PFSK-1 (cell line): Measurements from ENCODE around the gene PMM1.

Experiments
- FOXP2 ChIP-seq: optimal IDR thresholded peaks from 2 replicates; pipeline ENCODE3; 2011; ENCODE audit warnings: borderline replicate concordance, control low read depth, inconsistent platforms; ENCODE audit not compliant: insufficient read depth; ENCODE audit errors: extremely low read length, extremely low read depth
- POLR2AphosphoS5 ChIP-seq: IDR thresholded peaks from 2 replicates; pipeline ENCODE4 v1.6.1; 2012; ENCODE audit warnings: low read depth, mild to moderate bottlenecking, control low read depth, low read length, moderate library complexity
- REST ChIP-seq, 2 experiments: IDR thresholded peaks; 2 replicates each; pipeline versions ENCODE4 v1.6.1 to v1.8.0; 2011 to 2012; ENCODE audit warnings: low read depth in 2 of 2, low read length in 2 of 2, control low read depth in 1 of 2, inconsistent platforms in 1 of 2, mild to moderate bottlenecking in 1 of 2, moderate library complexity in 1 of 2; ENCODE audit not compliant: insufficient read depth in 1 of 2
- SIN3A ChIP-seq: IDR thresholded peaks from 2 replicates; pipeline ENCODE4 v1.6.1; 2012; ENCODE audit warnings: mild to moderate bottlenecking, low read length, moderate library complexity, borderline replicate concordance; ENCODE audit not compliant: insufficient read depth
- TAF1 ChIP-seq: IDR thresholded peaks from 2 replicates; pipeline ENCODE4 v1.6.1; 2012; ENCODE audit warnings: low read length, control low read depth, borderline replicate concordance; ENCODE audit not compliant: insufficient read depth

PMM1 gene

GRCh38 chr22:41568811-41569210 is 20.8 kb downstream of the PMM1 start:
- TF ChIP-seq POLR2AphosphoS5 (no peak), SIN3A (no peak), FOXP2 (no peak), TAF1 (no peak), REST (IDR thresholded peaks at IDR 0.05; ENCODE audit: insufficient read depth in 1 of 2, low read depth in 2 of 2, low read length in 2 of 2) (no peak)

- no peak for TF ChIP-seq SIN3A
Observed at GRCh38 chr22:41567512-41567768, 22.2 kb downstream of the PMM1 start.

- TF ChIP-seq REST (IDR thresholded peaks at IDR 0.05; ENCODE audit: insufficient read depth in 1 of 2, low read depth in 2 of 2, low read length in 2 of 2) (no peak), TAF1 (no peak), FOXP2 (no peak), SIN3A (no peak), POLR2AphosphoS5 (no peak)
Observed at GRCh38 chr22:41565403-41566054, 24.1 kb downstream of the PMM1 start.

GRCh38 chr22:41564563-41564962 is 25.1 kb downstream of the PMM1 start:
- TF ChIP-seq SIN3A (no peak), FOXP2 (no peak), POLR2AphosphoS5 (no peak), REST (IDR thresholded peaks at IDR 0.05; ENCODE audit: insufficient read depth in 1 of 2, low read depth in 2 of 2, low read length in 2 of 2) (no peak), TAF1 (no peak)

DNA sequence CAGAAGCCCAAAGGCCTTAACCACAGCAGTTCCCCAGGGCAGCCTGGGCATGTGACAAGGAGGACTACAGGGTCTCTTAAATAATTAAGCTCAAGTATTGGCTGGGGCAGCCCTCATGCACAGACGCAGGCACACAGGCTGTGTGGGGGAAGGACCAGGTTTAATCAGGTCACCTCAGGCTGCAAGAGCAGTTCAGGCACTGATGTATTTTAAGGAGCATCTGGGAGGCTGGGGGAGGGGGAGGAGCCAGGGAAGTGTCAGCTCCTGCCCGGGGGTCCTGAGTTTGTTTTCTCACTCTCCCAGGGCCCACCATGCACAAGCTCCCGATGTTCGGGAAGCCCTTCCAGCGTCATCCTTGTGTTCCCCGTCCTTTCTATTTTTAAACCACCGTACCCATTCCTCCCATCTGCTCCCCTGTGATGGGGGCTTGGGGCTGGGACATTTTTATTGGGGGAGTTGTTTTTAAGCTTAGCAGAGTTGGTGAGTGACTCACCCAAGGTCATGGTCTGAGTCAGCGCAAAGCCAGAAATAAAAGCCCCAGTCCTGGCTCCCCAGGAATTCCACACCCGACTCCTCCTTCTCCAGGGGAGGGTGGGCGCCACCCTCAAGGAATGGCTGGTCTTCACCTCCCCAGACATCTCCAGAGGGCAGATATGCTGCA is 26.5 kb downstream of the PMM1 start:
- TF ChIP-seq POLR2AphosphoS5 (no peak), SIN3A (no peak), FOXP2 (no peak), TAF1 (no peak), REST (IDR thresholded peaks at IDR 0.05; ENCODE audit: insufficient read depth in 1 of 2, low read depth in 2 of 2, low read length in 2 of 2) (no peak)
